HEK293T (cell line): ENCODE data around the gene R3HDM1.

ENCODE experiments used
- ARNT ChIP-seq: fragments of 450-650 bp; IDR thresholded peaks from 2 replicates; pipeline ENCODE4 v1.6.1; 2017; ENCODE audit warnings: mild to moderate bottlenecking
- BHLHE40 ChIP-seq: fragments of 450-650 bp; IDR thresholded peaks from 2 replicates; pipeline ENCODE4 v1.6.1; 2016; ENCODE audit warnings: mild to moderate bottlenecking, moderate library complexity, borderline replicate concordance
- ELF4 ChIP-seq: fragments of 450-650 bp; IDR thresholded peaks from 2 replicates; pipeline ENCODE4 v1.6.1; 2017; ENCODE audit warnings: antibody characterized with exemption
- FOXK2 ChIP-seq: fragments of 450-650 bp; IDR thresholded peaks from 2 replicates; pipeline ENCODE4 v1.6.1; 2016; ENCODE audit warnings: mild to moderate bottlenecking
- FOXM1 ChIP-seq: fragments of 450-650 bp; IDR thresholded peaks from 2 replicates; pipeline ENCODE4 v1.6.1; 2017; ENCODE audit warnings: mild to moderate bottlenecking, borderline replicate concordance
- HDGF ChIP-seq: fragments of 450-650 bp; IDR thresholded peaks from 2 replicates; pipeline ENCODE4 v1.6.1; 2017; ENCODE audit warnings: antibody characterized with exemption, borderline replicate concordance
- LEF1 ChIP-seq: fragments of 450-650 bp; IDR thresholded peaks from 2 replicates; pipeline ENCODE4 v1.6.1; 2017; ENCODE audit warnings: mild to moderate bottlenecking, borderline replicate concordance
- NFRKB ChIP-seq: fragments of 450-650 bp; IDR thresholded peaks from 2 replicates; pipeline ENCODE4 v1.6.1; 2016; ENCODE audit warnings: mild to moderate bottlenecking, moderate library complexity
- PKNOX1 ChIP-seq: fragments of 450-650 bp; IDR thresholded peaks from 2 replicates; pipeline ENCODE4 v1.6.1; 2016
- SP1 ChIP-seq: fragments of 450-650 bp; IDR thresholded peaks from 2 replicates; pipeline ENCODE4 v1.6.1; 2017
- SUZ12 ChIP-seq: fragments of 450-650 bp; IDR thresholded peaks from 2 replicates; pipeline ENCODE4 v1.6.1; 2016; ENCODE audit warnings: mild to moderate bottlenecking
- TARDBP ChIP-seq: fragments of 450-650 bp; IDR thresholded peaks from 2 replicates; pipeline ENCODE4 v1.6.1; 2016

DNA sequence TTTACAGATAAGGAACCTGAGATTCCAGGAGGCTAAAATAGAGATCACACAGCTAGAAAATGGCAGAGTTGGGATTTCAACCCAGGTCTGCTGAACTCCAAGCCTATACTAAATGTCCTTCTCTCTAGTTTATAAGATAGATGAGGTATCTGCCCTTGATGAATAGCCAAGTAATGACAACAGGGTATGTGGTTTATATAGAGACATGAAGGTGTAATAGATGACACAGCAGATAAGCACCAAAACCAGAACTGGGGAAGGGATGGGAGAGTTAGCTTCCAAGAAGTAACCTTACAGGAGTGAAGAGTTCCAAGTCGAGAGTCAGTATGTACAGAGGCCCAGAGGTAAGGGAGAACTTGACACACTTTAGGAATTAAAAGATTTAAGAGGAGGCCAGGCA, 105.7 kb downstream of the R3HDM1 start:
- no peak for TF ChIP-seq PKNOX1
- no peak for TF ChIP-seq BHLHE40
- no peak for TF ChIP-seq SUZ12
- no peak for TF ChIP-seq NFRKB
- TF ChIP-seq SP1 = no peak
- TF ChIP-seq FOXK2 = no peak
- TF ChIP-seq FOXM1 = no peak
- TF ChIP-seq HDGF = no peak
- no peak for TF ChIP-seq ARNT
- TF ChIP-seq LEF1 = no peak
- no peak for TF ChIP-seq TARDBP
- no peak for TF ChIP-seq ELF4
